AG10803 (cell line): ENCODE measurements around the gene PPFIA1.

Experiments used
- DNase-seq: peaks from one replicate; pipeline ENCODE4 v3.0.0; 2010; ENCODE audit warnings: low read depth
- H3K4me3 ChIP-seq: 2 replicates; pipeline ENCODE4 v1.5.1; 2011; ENCODE audit warnings: mild to moderate bottlenecking, low read length, control low read depth
- CTCF ChIP-seq: conservative IDR thresholded peaks from 2 replicates; pipeline ENCODE4 v1.5.1; 2011; ENCODE audit warnings: mild to moderate bottlenecking, low read length, control low read depth, inconsistent platforms

The PPFIA1 gene

DNA sequence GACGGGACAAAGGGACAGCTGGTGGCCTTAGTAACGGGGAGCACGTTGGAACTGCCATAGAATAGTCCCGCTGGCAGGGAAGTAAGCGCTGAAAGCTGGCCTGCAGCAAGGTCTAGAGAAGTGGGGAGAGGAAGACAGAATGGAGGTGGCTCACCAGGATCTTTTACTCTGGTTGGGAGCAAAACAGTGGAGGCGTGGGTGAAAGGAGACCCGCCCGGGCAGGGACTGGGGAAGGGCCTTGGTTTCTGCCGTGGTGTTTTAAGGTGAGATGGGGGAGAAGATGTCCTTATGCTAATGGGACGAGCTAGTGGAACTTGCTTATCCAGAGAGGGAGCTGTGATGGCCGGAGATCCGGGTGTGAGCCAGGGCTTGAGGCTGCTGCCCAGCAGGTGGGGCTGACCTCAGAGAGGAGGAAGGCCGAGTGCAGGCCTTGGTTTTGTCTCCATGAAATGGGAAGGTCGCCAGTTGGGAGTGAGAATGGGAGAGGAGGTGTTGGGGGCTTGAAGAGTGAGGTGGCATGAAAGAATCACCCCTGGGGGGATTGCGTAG lies 71.5 kb downstream of the PPFIA1 start:
- no peak for TF ChIP-seq CTCF
- no peak overlapping the region for H3K4me3 ChIP-seq
- no peak for DNase-seq

GRCh38 chr11:70343636-70344035 lies 73.1 kb downstream of the PPFIA1 start:
- no peak for TF ChIP-seq CTCF

DNA sequence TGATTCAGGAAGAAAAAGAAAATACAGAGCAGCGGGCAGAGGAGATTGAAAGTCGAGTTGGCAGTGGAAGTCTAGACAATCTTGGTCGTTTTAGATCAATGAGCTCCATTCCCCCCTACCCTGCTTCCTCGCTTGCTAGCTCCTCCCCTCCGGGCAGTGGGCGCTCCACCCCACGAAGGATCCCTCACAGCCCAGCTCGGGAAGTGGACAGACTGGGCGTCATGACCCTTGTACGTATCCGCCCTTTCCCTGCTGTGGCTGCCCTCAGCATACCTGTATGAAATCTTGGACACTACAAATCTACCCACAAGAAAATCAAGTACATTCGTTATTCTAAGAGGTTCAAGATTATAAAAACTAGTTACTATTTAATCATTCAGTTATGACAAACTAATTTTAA lies 77.7 kb downstream of the PPFIA1 start:
- no peak for DNase-seq
- no peak overlapping the region for H3K4me3 ChIP-seq
- no peak for TF ChIP-seq CTCF

More at GRCh38 chr11:70343636-70344035, 73.1 kb downstream of the PPFIA1 start:
- DNase-seq = no peak
- H3K4me3 ChIP-seq = no peak overlapping the region

DNA sequence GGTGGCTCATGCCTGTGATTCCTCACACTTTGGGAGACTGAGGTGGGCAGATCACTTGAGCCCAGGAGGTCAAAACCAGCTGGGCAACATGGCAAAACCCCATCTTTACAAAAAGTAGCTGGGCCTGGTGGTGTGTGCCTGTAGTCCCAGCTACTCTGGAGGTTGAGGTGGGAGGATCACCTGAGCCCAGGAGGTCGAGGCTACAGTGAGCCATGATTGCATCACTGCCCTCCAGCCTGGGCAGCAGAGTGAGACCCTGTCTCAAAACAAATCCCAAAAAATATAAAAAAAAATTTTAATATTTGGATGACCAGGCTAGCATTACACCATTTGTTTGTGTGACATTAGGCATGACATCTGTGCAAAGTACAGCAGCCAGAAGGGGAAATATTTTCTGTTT lies 78.1 kb downstream of the PPFIA1 start:
- H3K4me3 ChIP-seq = no peak overlapping the region
- no peak for TF ChIP-seq CTCF
- no peak for DNase-seq

DNA sequence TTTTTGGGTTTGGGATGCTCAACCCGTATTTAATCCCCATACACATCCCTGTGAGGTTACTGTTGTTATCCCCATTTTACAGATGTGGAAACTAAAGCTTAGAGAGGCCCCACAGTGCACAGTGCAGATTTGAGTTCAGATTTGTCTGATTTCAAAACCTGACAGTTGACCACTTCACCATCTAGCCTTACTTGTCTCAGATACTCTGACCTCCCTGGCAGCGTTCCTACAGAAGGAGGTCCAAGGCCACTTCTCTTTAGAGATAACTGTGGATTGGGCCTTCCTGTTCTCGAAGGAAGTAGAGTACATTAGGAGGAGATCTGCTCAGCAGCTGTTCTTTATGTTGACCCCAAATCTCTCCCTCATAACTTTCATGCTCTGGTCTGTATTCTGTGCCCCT lies 81.2 kb downstream of the PPFIA1 start:
- DNase-seq = no peak
- TF ChIP-seq CTCF = no peak
- H3K4me3 ChIP-seq = no peak overlapping the region

DNA sequence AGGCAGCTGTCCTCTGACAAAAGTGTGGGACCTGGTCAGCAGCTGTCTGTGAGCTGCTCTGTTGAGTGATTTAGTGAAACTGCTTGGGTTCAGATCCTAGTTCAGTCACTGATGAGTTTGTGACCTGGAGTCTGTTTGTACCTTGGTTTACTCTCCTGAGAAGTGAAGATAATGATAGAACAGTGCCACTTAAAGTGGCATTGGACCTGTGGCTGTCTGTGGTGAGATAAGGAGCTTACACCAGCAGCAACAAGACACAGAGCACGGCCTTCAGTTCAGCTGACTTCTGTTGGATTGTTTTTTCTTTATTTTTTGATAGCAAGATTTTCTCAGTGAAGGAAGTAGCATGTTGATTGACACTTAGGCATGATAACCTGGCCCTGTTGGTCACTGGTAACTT lies 81.6 kb downstream of the PPFIA1 start:
- H3K4me3 ChIP-seq = no peak overlapping the region
- no peak for DNase-seq
- TF ChIP-seq CTCF = no peak

DNA sequence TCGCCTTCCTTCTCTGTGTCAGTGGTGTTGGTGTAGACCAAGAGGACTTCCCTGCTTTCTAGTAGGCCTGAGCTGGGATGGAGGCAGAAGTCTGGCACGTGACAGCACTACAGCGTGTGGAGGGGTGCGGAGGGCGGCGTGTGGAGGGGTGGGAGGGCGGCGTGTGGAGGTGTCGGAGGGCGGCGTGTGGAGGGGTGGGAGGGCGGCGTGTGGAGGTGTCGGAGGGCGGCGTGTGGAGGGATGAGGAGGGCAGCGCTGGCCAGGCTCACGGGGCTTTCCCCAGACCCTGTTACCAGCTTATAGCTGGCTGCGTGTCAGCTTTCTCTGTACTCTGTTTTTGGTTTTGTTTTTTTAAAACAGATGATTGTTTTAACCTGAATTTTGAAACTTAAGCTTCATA lies 82.1 kb downstream of the PPFIA1 start:
- DNase-seq = no peak
- no peak for TF ChIP-seq CTCF
- no peak overlapping the region for H3K4me3 ChIP-seq
